Mesodermal cell (in vitro differentiated cells): ENCODE data around the gene GPR65.
"Not testable (repeated sequence)": the region's sequence is repeated elsewhere in the genome, so short reads cannot be mapped to it uniquely, and the experiment has no call there.

Experiments used
- H3K27ac ChIP-seq: 2 replicates; pipeline ENCODE4 v1.7.0; 2013; ENCODE audit warnings: mild to moderate bottlenecking, low read depth, low read length, moderate library complexity; ENCODE audit not compliant: severe bottlenecking
- H3K36me3 ChIP-seq: 2 replicates; pipeline ENCODE4 v1.7.1; 2013; ENCODE audit warnings: mild to moderate bottlenecking, low read length, moderate library complexity; ENCODE audit not compliant: control insufficient read depth, insufficient read depth
- H3K4me1 ChIP-seq: one replicate; pipeline ENCODE4 v1.7.1; 2013; ENCODE audit warnings: mild to moderate bottlenecking, low read length; ENCODE audit not compliant: insufficient read depth, control insufficient read depth, poor library complexity, severe bottlenecking
- H3K4me3 ChIP-seq: 2 replicates; pipeline ENCODE4 v1.7.0; 2013; ENCODE audit warnings: low read length, control low read depth, mild to moderate bottlenecking; ENCODE audit not compliant: insufficient read depth, poor library complexity, severe bottlenecking; ENCODE audit errors: extremely low read depth
- H3K9me3 ChIP-seq: 2 replicates; pipeline ENCODE4 v1.7.1; 2013; ENCODE audit warnings: mild to moderate bottlenecking, low read length, moderate library complexity; ENCODE audit not compliant: control insufficient read depth
- WGBS, 2 experiments: methylation state at CpG; one replicate each; pipeline ENCODE4 v1.1.5; 2013; ENCODE audit warnings: missing lambda C conversion rate in 2 of 2; ENCODE audit not compliant: insufficient coverage in 2 of 2; 5-methylcytosine and 5-hydroxymethylcytosine counted together

GPR65 gene

GRCh38 chr14:88023658-88024187 is 18.8 kb downstream of the GPR65 start:
- H3K27ac ChIP-seq = peak overlapping the region; percentile 55

GRCh38 chr14:88024252-88025086 is 19.5 kb downstream of the GPR65 start:
- H3K4me1 ChIP-seq, H3K36me3 ChIP-seq, H3K4me3 ChIP-seq, H3K9me3 ChIP-seq: not testable (repeated sequence)
- peak overlapping the region; percentile 55 for H3K27ac ChIP-seq
- 92 to 94% methylated on average over 6 to 8 of the region's 11 CpGs for WGBS, 2 experiments

More at GRCh38 chr14:88023658-88024187, 18.8 kb downstream of the GPR65 start:
- no peaks in the 10 kb centered on the region for H3K4me1 ChIP-seq
- H3K36me3 ChIP-seq = no peaks in the 10 kb centered on the region
- H3K9me3 ChIP-seq = no peaks in the 10 kb centered on the region
- WGBS, 2 experiments = no CpG with 5 or more reads among the region's 3 CpGs
- H3K4me3 ChIP-seq = no peak overlapping the region

- H3K27ac ChIP-seq = peak overlapping the region; percentile 39
- H3K4me3 ChIP-seq = no peak overlapping the region
- no peaks in the 10 kb centered on the region for H3K9me3 ChIP-seq
- 87 to 94% methylated on average over 2 of the region's 3 CpGs for WGBS, 2 experiments
- H3K4me1 ChIP-seq = no peaks in the 10 kb centered on the region
- no peaks in the 10 kb centered on the region for H3K36me3 ChIP-seq
These were observed 20.4 kb downstream of the GPR65 start for GRCh38 chr14:88025313-88025712.

GRCh38 chr14:88026890-88027289 is 22.0 kb downstream of the GPR65 start:
- H3K9me3 ChIP-seq = no peaks in the 10 kb centered on the region
- WGBS, 2 experiments = 74 to 97% methylated on average over 2 of the region's 2 CpGs
- no peaks in the 10 kb centered on the region for H3K36me3 ChIP-seq
- no peak overlapping the region for H3K4me3 ChIP-seq
- H3K27ac ChIP-seq = no peak overlapping the region
- H3K4me1 ChIP-seq = no peaks in the 10 kb centered on the region

GRCh38 chr14:88029500-88029899 is 24.6 kb downstream of the GPR65 start:
- WGBS, 2 experiments = 100% methylated on average over 2 of the region's 2 CpGs; no CpG with 5 or more reads in 1 of the 2 experiments
- no peaks in the 10 kb centered on the region for H3K9me3 ChIP-seq
- no peaks in the 10 kb centered on the region for H3K36me3 ChIP-seq
- no peak overlapping the region for H3K4me3 ChIP-seq
- H3K4me1 ChIP-seq = no peaks in the 10 kb centered on the region
- no peak overlapping the region for H3K27ac ChIP-seq

- WGBS, 2 experiments = no CpG with 5 or more reads among the region's 1 CpG
- H3K27ac ChIP-seq = no peak overlapping the region
These were observed 25.1 kb downstream of the GPR65 start for GRCh38 chr14:88030079-88030478.

GRCh38 chr14:88030892-88031291 is 26.0 kb downstream of the GPR65 start:
- H3K36me3 ChIP-seq = no peaks in the 10 kb centered on the region
- no peaks in the 10 kb centered on the region for H3K4me1 ChIP-seq
- H3K4me3 ChIP-seq = no peak overlapping the region
- WGBS, 2 experiments = no CpG with 5 or more reads among the region's 1 CpG
- no peak overlapping the region for H3K27ac ChIP-seq
- no peaks in the 10 kb centered on the region for H3K9me3 ChIP-seq

More at GRCh38 chr14:88030079-88030478, 25.1 kb downstream of the GPR65 start:
- Histone ChIP-seq H3K4me1 (no peaks in the 10 kb centered on the region), H3K36me3 (no peaks in the 10 kb centered on the region), H3K4me3 (no peak overlapping the region), H3K9me3 (no peaks in the 10 kb centered on the region)

GRCh38 chr14:88032373-88032772 is 27.4 kb downstream of the GPR65 start:
- no peaks in the 10 kb centered on the region for H3K36me3 ChIP-seq
- H3K4me1 ChIP-seq = no peaks in the 10 kb centered on the region
- H3K4me3 ChIP-seq = no peak overlapping the region
- no peaks in the 10 kb centered on the region for H3K9me3 ChIP-seq
- no peak overlapping the region for H3K27ac ChIP-seq
- 80% methylated on average over 1 of the region's 1 CpG; no CpG with 5 or more reads in 1 of the 2 experiments for WGBS, 2 experiments

GRCh38 chr14:88034076-88034475 is 29.1 kb downstream of the GPR65 start:
- no peak overlapping the region for H3K4me3 ChIP-seq
- H3K27ac ChIP-seq = no peak overlapping the region
- H3K36me3 ChIP-seq = no peaks in the 10 kb centered on the region
- no peaks in the 10 kb centered on the region for H3K4me1 ChIP-seq
- 78 to 80% methylated on average over 1 of the region's 2 CpGs for WGBS, 2 experiments
- H3K9me3 ChIP-seq = no peaks in the 10 kb centered on the region

GRCh38 chr14:88036422-88036821 is 31.5 kb downstream of the GPR65 start:
- H3K4me3 ChIP-seq = no peak overlapping the region
- H3K4me1 ChIP-seq = no peaks in the 10 kb centered on the region
- H3K9me3 ChIP-seq = no peaks in the 10 kb centered on the region
- no peaks in the 10 kb centered on the region for H3K36me3 ChIP-seq
- no peak overlapping the region for H3K27ac ChIP-seq
- 64 to 74% methylated on average over 2 of the region's 2 CpGs for WGBS, 2 experiments

- Histone ChIP-seq H3K4me3 (no peak overlapping the region), H3K36me3 (no peaks in the 10 kb centered on the region), H3K27ac (no peak overlapping the region), H3K4me1 (no peaks in the 10 kb centered on the region), H3K9me3 (no peaks in the 10 kb centered on the region)
- 89% methylated on average over 1 of the region's 1 CpG; no CpG with 5 or more reads in 1 of the 2 experiments for WGBS, 2 experiments
These were observed 32.4 kb downstream of the GPR65 start for GRCh38 chr14:88037325-88037724.
